ENCODE results near the gene CCZ1B. TPM values are rescaled to one million over a fixed set of nuclear protein-coding genes. Genes with fewer than 3 reads are reported as not detected.
"Not testable (repeated sequence)": the region's sequence is repeated elsewhere in the genome, so short reads cannot be mapped to it uniquely, and the experiment has no call there.

CCZ1B gene
- total RNA-seq, 1 experiment from 2014 or later: 77.0 TPM

GRCh38 chr7:6853681-6854080, 27.6 kb upstream of the CCZ1B start:
- H3K4me1 Mint-ChIP-seq; H2AFZ ChIP-seq (ENCODE audit: low read length); H3K4me2 ChIP-seq (ENCODE audit: insufficient read depth, insufficient read length, low read length); H3K18ac ChIP-seq (ENCODE audit: insufficient read length, low read depth, low read length); H3K27ac ChIP-seq (ENCODE audit: insufficient read length, low read depth, low read length); H2BK5ac ChIP-seq (ENCODE audit: insufficient read length, low read length); DNase-seq; H3K9me3 ChIP-seq (ENCODE audit: control insufficient read depth, low read depth, low read length); H2AK5ac ChIP-seq (ENCODE audit: insufficient read length, low read length); H3K9me3 Mint-ChIP-seq; H4K91ac ChIP-seq (ENCODE audit: insufficient read length, low read depth, low read length); H3K23ac ChIP-seq (ENCODE audit: insufficient read length, low read depth, low read length); H3K27me3 ChIP-seq (ENCODE audit: insufficient read depth, low read length); H2BK15ac ChIP-seq (ENCODE audit: low read depth, low read length); H3K4ac ChIP-seq (ENCODE audit: low read depth, low read length); H2BK12ac ChIP-seq (ENCODE audit: insufficient read length, low read depth, low read length); H3K36me3 Mint-ChIP-seq (ENCODE audit: insufficient read depth in 1 of 3, low read depth in 3 of 3); H3K79me1 ChIP-seq (ENCODE audit: insufficient read depth, low read depth, low read length, poor library complexity, severe bottlenecking); H4K20me1 ChIP-seq (ENCODE audit: control insufficient read depth, insufficient read depth, insufficient read length); H3K4me1 ChIP-seq (ENCODE audit: insufficient read depth, low read length); H3K23me2 ChIP-seq (ENCODE audit: insufficient read length, low read depth, low read length, poor library complexity, severe bottlenecking); H3K79me2 ChIP-seq (ENCODE audit: insufficient read depth, low read length); H2BK20ac ChIP-seq (ENCODE audit: low read depth, low read length, poor library complexity, severe bottlenecking); H3K14ac ChIP-seq (ENCODE audit: insufficient read depth, low read length); H2BK120ac ChIP-seq (ENCODE audit: low read depth, low read length, poor library complexity, severe bottlenecking); H3K56ac ChIP-seq (ENCODE audit: insufficient read length, low read depth, low read length); H3K27ac Mint-ChIP-seq; H3K9ac ChIP-seq (ENCODE audit: extremely low read depth, insufficient read length, low read length); H3T11ph ChIP-seq (ENCODE audit: low read length); H4K5ac ChIP-seq (ENCODE audit: insufficient read length, low read depth, low read length); H4K8ac ChIP-seq (replicated peaks; ENCODE audit: insufficient read length, low read depth, low read length): not testable (repeated sequence)
- peak overlapping the region in 1 of 2 experiments; percentile 38; a peak in 1 of 5 replicates for H3K4me3 Mint-ChIP-seq
- WGBS (ENCODE audit: extremely low coverage, insufficient read length, low lambda C conversion rate): no CpG with 5 or more reads among the region's 17 CpGs
- peaks cover 13% of the 10 kb centered on the region for H3K27me3 Mint-ChIP-seq (ENCODE audit: low read depth)

GRCh38 chr7:6849127-6849526, 23.1 kb upstream of the CCZ1B start:
- not testable (repeated sequence) for H3K4me3 Mint-ChIP-seq; H3K27ac ChIP-seq (ENCODE audit: insufficient read length, low read depth, low read length); H2BK20ac ChIP-seq (ENCODE audit: low read depth, low read length, poor library complexity, severe bottlenecking); H3K27ac Mint-ChIP-seq; DNase-seq; H3K79me2 ChIP-seq (ENCODE audit: insufficient read depth, low read length); H3K23ac ChIP-seq (ENCODE audit: insufficient read length, low read depth, low read length); H3K14ac ChIP-seq (ENCODE audit: insufficient read depth, low read length); H2BK5ac ChIP-seq (ENCODE audit: insufficient read length, low read length); H3K4me1 ChIP-seq (ENCODE audit: insufficient read depth, low read length); H3K4me1 Mint-ChIP-seq; H2AK5ac ChIP-seq (ENCODE audit: insufficient read length, low read length); H3K9ac ChIP-seq (ENCODE audit: extremely low read depth, insufficient read length, low read length); H3K4ac ChIP-seq (ENCODE audit: low read depth, low read length); H3K36me3 Mint-ChIP-seq (ENCODE audit: insufficient read depth in 1 of 3, low read depth in 3 of 3); H3K27me3 ChIP-seq (ENCODE audit: insufficient read depth, low read length); H4K20me1 ChIP-seq (ENCODE audit: control insufficient read depth, insufficient read depth, insufficient read length); H4K8ac ChIP-seq (replicated peaks; ENCODE audit: insufficient read length, low read depth, low read length); H2BK120ac ChIP-seq (ENCODE audit: low read depth, low read length, poor library complexity, severe bottlenecking); H3K56ac ChIP-seq (ENCODE audit: insufficient read length, low read depth, low read length); H3K4me2 ChIP-seq (ENCODE audit: insufficient read depth, insufficient read length, low read length); H3K9me3 Mint-ChIP-seq; H3K9me3 ChIP-seq (ENCODE audit: control insufficient read depth, low read depth, low read length); H3K79me1 ChIP-seq (ENCODE audit: insufficient read depth, low read depth, low read length, poor library complexity, severe bottlenecking); H4K91ac ChIP-seq (ENCODE audit: insufficient read length, low read depth, low read length); H2BK12ac ChIP-seq (ENCODE audit: insufficient read length, low read depth, low read length); H2BK15ac ChIP-seq (ENCODE audit: low read depth, low read length); H3K18ac ChIP-seq (ENCODE audit: insufficient read length, low read depth, low read length); H3K23me2 ChIP-seq (ENCODE audit: insufficient read length, low read depth, low read length, poor library complexity, severe bottlenecking); H2AFZ ChIP-seq (ENCODE audit: low read length); H3T11ph ChIP-seq (ENCODE audit: low read length); H4K5ac ChIP-seq (ENCODE audit: insufficient read length, low read depth, low read length)
- peaks cover 11% of the 10 kb centered on the region for H3K27me3 Mint-ChIP-seq (ENCODE audit: low read depth)
- no CpG with 5 or more reads among the region's 6 CpGs for WGBS (ENCODE audit: extremely low coverage, insufficient read length, low lambda C conversion rate)

Data from H9 (cell line).